ENCODE measurements around the gene POU5F2.

DNA sequence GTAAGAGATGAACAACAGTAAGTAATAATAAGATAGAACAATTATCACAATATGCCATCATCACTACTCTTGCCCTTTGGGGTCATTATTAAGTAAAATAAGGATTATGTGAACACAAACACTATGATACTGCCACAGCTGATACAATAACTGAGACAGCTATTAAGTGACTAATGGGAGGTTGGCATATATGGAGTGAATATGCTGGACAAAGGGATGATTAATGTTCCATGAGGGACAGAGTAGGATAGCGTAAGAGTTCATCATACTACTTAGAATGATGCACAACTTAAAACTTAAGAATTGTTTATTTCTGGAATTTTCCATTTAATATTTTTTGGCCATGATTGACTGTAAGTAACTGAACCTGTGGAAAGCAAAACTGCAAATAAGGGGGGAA is 16.6 kb downstream of the POU5F2 start:
- TF ChIP-seq EZH2 (IDR thresholded peaks at IDR 0.05; ENCODE audit: borderline replicate concordance): no peak
- TF ChIP-seq, protein P1, sequence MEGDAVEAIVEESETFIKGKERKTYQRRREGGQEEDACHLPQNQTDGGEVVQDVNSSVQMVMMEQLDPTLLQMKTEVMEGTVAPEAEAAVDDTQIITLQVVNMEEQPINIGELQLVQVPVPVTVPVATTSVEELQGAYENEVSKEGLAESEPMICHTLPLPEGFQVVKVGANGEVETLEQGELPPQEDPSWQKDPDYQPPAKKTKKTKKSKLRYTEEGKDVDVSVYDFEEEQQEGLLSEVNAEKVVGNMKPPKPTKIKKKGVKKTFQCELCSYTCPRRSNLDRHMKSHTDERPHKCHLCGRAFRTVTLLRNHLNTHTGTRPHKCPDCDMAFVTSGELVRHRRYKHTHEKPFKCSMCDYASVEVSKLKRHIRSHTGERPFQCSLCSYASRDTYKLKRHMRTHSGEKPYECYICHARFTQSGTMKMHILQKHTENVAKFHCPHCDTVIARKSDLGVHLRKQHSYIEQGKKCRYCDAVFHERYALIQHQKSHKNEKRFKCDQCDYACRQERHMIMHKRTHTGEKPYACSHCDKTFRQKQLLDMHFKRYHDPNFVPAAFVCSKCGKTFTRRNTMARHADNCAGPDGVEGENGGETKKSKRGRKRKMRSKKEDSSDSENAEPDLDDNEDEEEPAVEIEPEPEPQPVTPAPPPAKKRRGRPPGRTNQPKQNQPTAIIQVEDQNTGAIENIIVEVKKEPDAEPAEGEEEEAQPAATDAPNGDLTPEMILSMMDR (IDR thresholded peaks at IDR 0.05; ENCODE audit: poor library complexity): no peak

Data from hepatocyte (in vitro differentiated cells).